ENCODE data around the gene TMSB4X.

DNA sequence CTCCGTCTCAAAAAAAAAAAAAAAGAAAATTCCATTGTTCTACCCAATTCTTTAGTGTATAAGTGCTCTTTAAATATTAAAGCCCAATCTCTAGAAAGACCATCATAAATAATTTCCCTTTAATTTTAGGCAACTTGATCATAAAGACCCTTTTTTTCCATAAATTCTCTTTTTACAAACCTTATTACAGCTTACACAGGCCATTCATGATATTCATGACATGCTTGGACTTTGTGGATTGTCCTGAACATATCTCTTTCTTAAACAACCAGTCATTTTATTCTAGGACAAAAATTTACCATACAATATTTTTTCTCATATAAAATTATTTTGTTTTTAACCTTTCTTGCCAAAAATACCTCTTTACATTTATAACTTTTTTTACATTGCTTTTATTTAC is 38.0 kb upstream of the TMSB4X start:
- TF ChIP-seq, protein P1, sequence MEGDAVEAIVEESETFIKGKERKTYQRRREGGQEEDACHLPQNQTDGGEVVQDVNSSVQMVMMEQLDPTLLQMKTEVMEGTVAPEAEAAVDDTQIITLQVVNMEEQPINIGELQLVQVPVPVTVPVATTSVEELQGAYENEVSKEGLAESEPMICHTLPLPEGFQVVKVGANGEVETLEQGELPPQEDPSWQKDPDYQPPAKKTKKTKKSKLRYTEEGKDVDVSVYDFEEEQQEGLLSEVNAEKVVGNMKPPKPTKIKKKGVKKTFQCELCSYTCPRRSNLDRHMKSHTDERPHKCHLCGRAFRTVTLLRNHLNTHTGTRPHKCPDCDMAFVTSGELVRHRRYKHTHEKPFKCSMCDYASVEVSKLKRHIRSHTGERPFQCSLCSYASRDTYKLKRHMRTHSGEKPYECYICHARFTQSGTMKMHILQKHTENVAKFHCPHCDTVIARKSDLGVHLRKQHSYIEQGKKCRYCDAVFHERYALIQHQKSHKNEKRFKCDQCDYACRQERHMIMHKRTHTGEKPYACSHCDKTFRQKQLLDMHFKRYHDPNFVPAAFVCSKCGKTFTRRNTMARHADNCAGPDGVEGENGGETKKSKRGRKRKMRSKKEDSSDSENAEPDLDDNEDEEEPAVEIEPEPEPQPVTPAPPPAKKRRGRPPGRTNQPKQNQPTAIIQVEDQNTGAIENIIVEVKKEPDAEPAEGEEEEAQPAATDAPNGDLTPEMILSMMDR (IDR thresholded peaks at IDR 0.05), result no peak
- TF ChIP-seq POLR2A (IDR thresholded peaks at IDR 0.05) (no peak), POLR2AphosphoS5 (IDR thresholded peaks at IDR 0.05) (no peak)

Data from stomach (tissue), 4 donors.